HepG2 (cell line): ENCODE results near the gene C1QTNF5. TPM values are rescaled to one million over a fixed set of nuclear protein-coding genes. Genes with fewer than 3 reads are reported as not detected.

Source experiments
- AGO2 ChIP-seq: fragments of 200-400 bp; formaldehyde crosslinking; optimal IDR thresholded peaks from 2 replicates; pipeline ENCODE3; 2017; ENCODE audit warnings: mild to moderate bottlenecking, low read depth, low read length, moderate library complexity
- ARNTL ChIP-seq: sonication (generic); formaldehyde crosslinking; IDR thresholded peaks from 2 replicates; pipeline ENCODE4 v1.4.0; 2020; ENCODE audit warnings: mild to moderate bottlenecking, missing genetic modification reagents
- BRD4 ChIP-seq: sonication (generic); formaldehyde crosslinking; IDR thresholded peaks from 2 replicates; pipeline ENCODE4 v1.4.0; 2020; ENCODE audit warnings: missing genetic modification reagents
- CCDC6 ChIP-seq: sonication (generic); formaldehyde crosslinking; IDR thresholded peaks from 2 replicates; pipeline ENCODE4 v1.8.1; 2022; ENCODE audit warnings: mild to moderate bottlenecking, missing genetic modification reagents, moderate library complexity
- CHD4 ChIP-seq: fragments of 200-600 bp; sonication (generic); IDR thresholded peaks from 2 replicates; pipeline ENCODE4 v1.7.0; 2017; ENCODE audit warnings: mild to moderate bottlenecking, low read length, borderline replicate concordance
- CTCF ChIP-seq: sonication (generic); formaldehyde crosslinking; IDR thresholded peaks from 2 replicates; pipeline ENCODE4 v1.5.0; 2020; ENCODE audit warnings: mild to moderate bottlenecking, missing genetic modification reagents, moderate library complexity
- E2F2 ChIP-seq: sonication (generic); formaldehyde crosslinking; IDR thresholded peaks from 2 replicates; pipeline ENCODE4 v1.4.0; 2020; ENCODE audit warnings: missing genetic modification reagents, borderline replicate concordance
- ETV6 ChIP-seq: sonication (generic); formaldehyde crosslinking; conservative IDR thresholded peaks from 2 replicates; pipeline ENCODE4 v1.4.0; 2020; ENCODE audit warnings: missing genetic modification reagents
- JUND ChIP-seq: sonication (generic); formaldehyde crosslinking; IDR thresholded peaks from 2 replicates; pipeline ENCODE4 v1.8.0; 2022; ENCODE audit warnings: mild to moderate bottlenecking, missing genetic modification reagents
- MAX ChIP-seq: IDR thresholded peaks from 2 replicates; pipeline ENCODE4 v1.6.1; 2012; ENCODE audit warnings: inconsistent platforms
- NFRKB ChIP-seq: fragments of 450-650 bp; IDR thresholded peaks from 2 replicates; pipeline ENCODE4 v1.6.1; 2017
- NR2F2 ChIP-seq: IDR thresholded peaks from 2 replicates; pipeline ENCODE4 v1.6.1; 2012; ENCODE audit warnings: low read depth, inconsistent platforms, borderline replicate concordance
- PHF5A ChIP-seq: IDR thresholded peaks from one replicate; pipeline ENCODE4 v1.6.1; 2018; ENCODE audit warnings: low read depth, missing genetic modification reagents; ENCODE audit not compliant: unreplicated experiment
- PRDM10 ChIP-seq: sonication (generic); formaldehyde crosslinking; IDR thresholded peaks from 2 replicates; pipeline ENCODE4 v1.4.0; 2020; ENCODE audit warnings: low read depth, missing genetic modification reagents
- SETDB1 ChIP-seq: sonication (generic); formaldehyde crosslinking; IDR thresholded peaks from 2 replicates; pipeline ENCODE4 v1.5.1; 2020; ENCODE audit warnings: missing genetic modification reagents, mild to moderate bottlenecking, borderline replicate concordance
- SP1 ChIP-seq, 2 experiments: fragments of 450-650 bp in 1 of 2; sonication (generic) in 1 of 2; formaldehyde crosslinking in 1 of 2; IDR thresholded peaks; 2 replicates each; pipeline versions ENCODE4 v1.4.0 to v1.6.1; 2016 to 2020; ENCODE audit warnings: missing genetic modification reagents in 1 of 2
- ZBTB38 ChIP-seq: sonication (generic); formaldehyde crosslinking; IDR thresholded peaks from 2 replicates; pipeline ENCODE4 v1.5.1; 2020; ENCODE audit warnings: mild to moderate bottlenecking, missing genetic modification reagents
- ZNF263 ChIP-seq: sonication (generic); formaldehyde crosslinking; IDR thresholded peaks from 2 replicates; pipeline ENCODE4 v1.4.0; 2020; ENCODE audit warnings: missing genetic modification reagents
- ZNF329 ChIP-seq: sonication (generic); formaldehyde crosslinking; IDR thresholded peaks from 2 replicates; pipeline ENCODE4 v1.9.0; 2021; ENCODE audit warnings: low read depth, mild to moderate bottlenecking, missing genetic modification reagents
- ZNF589 ChIP-seq: sonication (generic); formaldehyde crosslinking; conservative IDR thresholded peaks from 2 replicates; pipeline ENCODE4 v1.8.0; 2022; ENCODE audit warnings: mild to moderate bottlenecking, moderate library complexity, missing genetic modification reagents
- ZNF672 ChIP-seq: sonication (generic); formaldehyde crosslinking; IDR thresholded peaks from 2 replicates; pipeline ENCODE4 v1.8.1; 2022; ENCODE audit warnings: missing genetic modification reagents
- ZNF724P ChIP-seq: sonication (generic); formaldehyde crosslinking; IDR thresholded peaks from 2 replicates; pipeline ENCODE4 v1.8.0; 2022; ENCODE audit warnings: missing genetic modification reagents, borderline replicate concordance
- ZNF841 ChIP-seq: sonication (generic); formaldehyde crosslinking; IDR thresholded peaks from 2 replicates; pipeline ENCODE4 v1.8.1; 2023; ENCODE audit warnings: missing genetic modification reagents, borderline replicate concordance
- ZSCAN9 ChIP-seq: IDR thresholded peaks from 2 replicates; pipeline ENCODE4 v1.6.1; 2016; ENCODE audit warnings: borderline replicate concordance
- polyA plus RNA-seq, 8 experiments: library from polyadenylated mRNA; depleted of rRNA in 3 of 8; stranded (reverse) in 7 of 8; unstranded in 1 of 8; fragments of >200 nt; fragmentation: Illumina TruSeq in 4 of 8; extraction: Trizol in 4 of 8; gene quantifications; 2 replicates each; pipeline versions ENCODE4 v1.2.1 to v1.2.3, GENCODE V29; 2011 to 2016; ENCODE audit warnings: low read depth in 4 of 8, missing spikeins in 1 of 8, mixed read lengths in 1 of 8; ENCODE audit not compliant: insufficient read depth in 1 of 8
- total RNA-seq, 5 experiments: library from RNA; depleted of rRNA; stranded (reverse); fragments of >200 nt; fragmentation: Illumina TruSeq; extraction: Trizol; gene quantifications; 2 replicates each; pipeline ENCODE4 v1.2.3, GENCODE V29; 2016; ENCODE audit warnings: low read depth in 1 of 5

C1QTNF5 gene
- total and polyA plus RNA-seq, 2 of the 13 experiments (the other 11 are each of a cell fraction or from before 2014, with no cell fraction given) = 0.86 to 1.2 TPM

- TF ChIP-seq MAX = peak; percentile 39
- peak; percentile 62 for TF ChIP-seq AGO2
- TF ChIP-seq CTCF = no peak
- TF ChIP-seq ZNF841 (CRISPR knock-in tag) = no peak
- TF ChIP-seq SETDB1 = no peak
- TF ChIP-seq PRDM10 (CRISPR knock-in tag) = no peak
- TF ChIP-seq ZNF329 (CRISPR knock-in tag) = no peak
- peak; percentile 58; the same call in 1 of the 2 replicates for TF ChIP-seq ZSCAN9
- TF ChIP-seq BRD4 (CRISPR knock-in tag) = no peak
- TF ChIP-seq JUND = peak; percentile 89
- TF ChIP-seq ZNF724P (CRISPR knock-in tag) = no peak
- TF ChIP-seq ZBTB38 = 0 out of 2 replicates have a peak, but pooled peaks have one; percentile 25
- TF ChIP-seq SP1 (IDR thresholded peaks at IDR 0.05) = no peak
- TF ChIP-seq SP1 (CRISPR knock-in tag; IDR thresholded peaks at IDR 0.05) = no peak
- TF ChIP-seq PHF5A (CRISPR knock-in tag) = peak; percentile 68
- TF ChIP-seq E2F2 = no peak
- TF ChIP-seq ARNTL (CRISPR knock-in tag) = peak; percentile 67; the same call in 1 of the 2 replicates
- TF ChIP-seq ZNF589 (CRISPR knock-in tag) = 0 out of 2 replicates have a peak, but pooled peaks have one; percentile 68
- peak; percentile 60 for TF ChIP-seq NR2F2
- TF ChIP-seq ETV6 (CRISPR knock-in tag) = peak; percentile 7; the same call in 1 of the 2 replicates
- TF ChIP-seq CCDC6 (CRISPR knock-in tag) = peak; percentile 71; the same call in 1 of the 2 replicates
- no peak for TF ChIP-seq NFRKB
- TF ChIP-seq CHD4 = no peak
- TF ChIP-seq ZNF672 (CRISPR knock-in tag) = no peak
- peak; percentile 30; the same call in 1 of the 2 replicates for TF ChIP-seq ZNF263 (CRISPR knock-in tag)
Observed at GRCh38 chr11:119368121-119369034, 27.7 kb upstream of the C1QTNF5 start (continued).
